GM19395 (cell line): ENCODE data around the gene KAZN.

Experiments
- ATAC-seq: cut with Tn5 transposase; IDR thresholded peaks from one replicate; pipeline ENCODE4 v1.9.1; 2021; ENCODE audit warnings: mild to moderate bottlenecking, moderate library complexity; ENCODE audit not compliant: unreplicated experiment

KAZN gene

GRCh38 chr1:14784790-14785773, 186.6 kb downstream of the KAZN start:
- ATAC-seq: no peak

- ATAC-seq: no peak
Measured at GRCh38 chr1:14786109-14786675, 187.7 kb downstream of the KAZN start.

- ATAC-seq: no peak
Measured at GRCh38 chr1:14786681-14787080, 188.2 kb downstream of the KAZN start.

- no peak for ATAC-seq
Measured at GRCh38 chr1:14787604-14788003, 189.1 kb downstream of the KAZN start.

- no peak for ATAC-seq
Measured at GRCh38 chr1:14788080-14788479, 189.6 kb downstream of the KAZN start.

GRCh38 chr1:14790982-14791381, 192.5 kb downstream of the KAZN start:
- no peak for ATAC-seq

GRCh38 chr1:14791654-14792053, 193.2 kb downstream of the KAZN start:
- ATAC-seq: no peak

GRCh38 chr1:14794136-14794768, 195.8 kb downstream of the KAZN start:
- ATAC-seq: no peak

- ATAC-seq: no peak
Measured at GRCh38 chr1:14794906-14795305, 196.4 kb downstream of the KAZN start.

- ATAC-seq: no peak
Measured at GRCh38 chr1:14795589-14795988, 197.1 kb downstream of the KAZN start.

GRCh38 chr1:14800014-14800413, 201.5 kb downstream of the KAZN start:
- ATAC-seq: no peak

- no peak for ATAC-seq
Measured at GRCh38 chr1:14800500-14801076, 202.1 kb downstream of the KAZN start.

- no peak for ATAC-seq
Measured at GRCh38 chr1:14803002-14803789, 204.7 kb downstream of the KAZN start.

- no peak for ATAC-seq
Measured at GRCh38 chr1:14804626-14805025, 206.1 kb downstream of the KAZN start.

- ATAC-seq: no peak
Measured at GRCh38 chr1:14806772-14807171, 208.3 kb downstream of the KAZN start.

GRCh38 chr1:14808768-14809167, 210.3 kb downstream of the KAZN start:
- no peak for ATAC-seq

- no peak for ATAC-seq
Measured at GRCh38 chr1:14809191-14809981, 210.9 kb downstream of the KAZN start.

GRCh38 chr1:14810595-14811361, 212.3 kb downstream of the KAZN start:
- ATAC-seq: no peak

- no peak for ATAC-seq
Measured at GRCh38 chr1:14811573-14811972, 213.1 kb downstream of the KAZN start.
